Endodermal cell (in vitro differentiated cells): ENCODE results near the gene PPP2R2B. TPM values are rescaled to one million over a fixed set of nuclear protein-coding genes. Genes with fewer than 3 reads are reported as not detected.
A peak's percentile ranks its signal among the peaks of the same experiment; 100 is the strongest.

ENCODE experiments used
- DNase-seq: peaks from one replicate; pipeline ENCODE4 v3.0.0-alpha.2; 2017
- H3K27ac ChIP-seq: 2 replicates; pipeline ENCODE4 v1.5.1; 2013; ENCODE audit warnings: mild to moderate bottlenecking, low read depth, low read length, moderate library complexity
- H3K27me3 ChIP-seq: 2 replicates; pipeline ENCODE4 v1.6.1; 2013; ENCODE audit warnings: mild to moderate bottlenecking, low read length, moderate library complexity; ENCODE audit not compliant: insufficient read depth, control insufficient read depth, poor library complexity, severe bottlenecking
- H3K36me3 ChIP-seq: 2 replicates; pipeline ENCODE4 v1.7.0; 2013; ENCODE audit warnings: mild to moderate bottlenecking, low read length, moderate library complexity; ENCODE audit not compliant: control insufficient read depth, insufficient read depth
- H3K4me1 ChIP-seq: one replicate; pipeline ENCODE4 v1.7.0; 2013; ENCODE audit warnings: low read length; ENCODE audit not compliant: control insufficient read depth, insufficient read depth
- H3K4me3 ChIP-seq: 2 replicates; pipeline ENCODE4 v1.5.1; 2013; ENCODE audit warnings: mild to moderate bottlenecking, low read length, moderate library complexity
- H3K9ac ChIP-seq: 2 replicates; pipeline ENCODE4 v1.6.1; 2013; ENCODE audit warnings: mild to moderate bottlenecking, low read length, moderate library complexity; ENCODE audit not compliant: poor library complexity, severe bottlenecking; ENCODE audit errors: extremely low read depth
- H3K9me3 ChIP-seq: 2 replicates; pipeline ENCODE4 v1.6.1; 2013; ENCODE audit warnings: mild to moderate bottlenecking, low read length, moderate library complexity; ENCODE audit not compliant: control insufficient read depth
- H3K27ac Mint-ChIP-seq: 2 replicates; pipeline ENCODE4 v1.8.0; 2020; ENCODE audit warnings: mixed read lengths
- H3K27me3 Mint-ChIP-seq: 2 replicates; pipeline ENCODE4 v1.8.0; 2021; ENCODE audit warnings: mild to moderate bottlenecking, mixed read lengths; ENCODE audit not compliant: insufficient read depth
- H3K36me3 Mint-ChIP-seq: 2 replicates; pipeline ENCODE4 v1.8.0; 2020; ENCODE audit warnings: low read depth, mixed read lengths
- H3K4me1 Mint-ChIP-seq: 2 replicates; pipeline ENCODE4 v1.8.0; 2020; ENCODE audit warnings: mixed read lengths
- H3K4me3 Mint-ChIP-seq: 2 replicates; pipeline ENCODE4 v1.8.0; 2020; ENCODE audit warnings: mild to moderate bottlenecking, moderate library complexity, mixed read lengths
- H3K9me3 Mint-ChIP-seq: 2 replicates; pipeline ENCODE4 v1.8.0; 2020; ENCODE audit warnings: mild to moderate bottlenecking, mixed read lengths
- CTCF ChIP-seq: fragments of 200-600 bp; sonication (generic); conservative IDR thresholded peaks from 2 replicates; pipeline ENCODE4 v1.5.0; 2021; ENCODE audit warnings: antibody characterized with exemption, mild to moderate bottlenecking
- WGBS, 2 experiments: methylation state at CpG; one replicate each; pipeline versions ENCODE4 v1.1.5 to v1.1.7; 2013; ENCODE audit warnings: missing lambda C conversion rate in 2 of 2, mixed read lengths in 1 of 2; ENCODE audit not compliant: insufficient coverage in 1 of 2, insufficient read length in 1 of 2; 5-methylcytosine and 5-hydroxymethylcytosine counted together
- long read RNA-seq, 4 experiments: library from polyadenylated mRNA in 2 of 4; library from RNA in 1 of 4; library from capped mRNA in 1 of 4; stranded (forward) in 3 of 4; unstranded in 1 of 4; transcript quantifications; one replicate each; pipeline ENCODE4 v2.0.0, GENCODE V29; 2020 to 2021; ENCODE audit warnings: inconsistent platforms in 1 of 4
- polyA plus RNA-seq, 2 experiments: library from polyadenylated mRNA; stranded (reverse); fragments of 50-300 nt; gene quantifications; one replicate each; pipeline ENCODE4 v1.2.3, GENCODE V29; 2013
- total RNA-seq, 2 donors: library from RNA; stranded (reverse); fragmentation: NEBNext Ultra II Directional in 1 of 2; extraction: Animal tissue kit (Norgen Biotek cat#: 25700) in 1 of 2; gene quantifications; 2 replicates in 1 of 2; 3 replicates in 1 of 2; pipeline ENCODE4 v1.2.1, GENCODE V29; 2021

The PPP2R2B gene
- 1 to 10 TPM; 3.3 to 8.0 TPM for total RNA-seq
- 8.3 TPM for polyA plus RNA-seq (2013, experiment 1 of 2)
- polyA plus RNA-seq (2013, experiment 2 of 2) = 7.0 TPM
- long read RNA-seq, experiment 1, partial matches to known transcripts = 1 of 3 reads
- long read RNA-seq, experiment 1, other reads (novel, unspliced or antisense) = 0 of 3 reads
- long read RNA-seq, experiment 2, partial matches to known transcripts = 0 of 14 reads
- long read RNA-seq, experiment 2, other reads (novel, unspliced or antisense) = 13 of 14 reads
- long read RNA-seq, experiment 3, full-length matches to known transcripts = 23 of 42 reads
- long read RNA-seq, experiment 3, partial matches to known transcripts = 1 of 42 reads
- long read RNA-seq, experiment 3, other reads (novel, unspliced or antisense) = 18 of 42 reads
- long read RNA-seq, experiment 4, full-length matches to known transcripts = 1 of 2 reads
- long read RNA-seq, experiment 4, partial matches to known transcripts = 0 of 2 reads
- long read RNA-seq, experiment 4, other reads (novel, unspliced or antisense) = 1 of 2 reads

GRCh38 chr5:146878476-146879172 lies at the start of gene PPP2R2B:
Gene PPP2R2B (minus strand): TSS chr5:146878757.
- H3K4me3 Mint-ChIP-seq = peak within 1 kb of the TSS; percentile 72
- peak; percentile 90 for DNase-seq
- H3K36me3 Mint-ChIP-seq = no peaks in the 10 kb centered on the region
- H3K27ac Mint-ChIP-seq = no peak within 1 kb of the TSS
- Histone ChIP-seq H3K4me3 (peak within 1 kb of the TSS; percentile 83), H3K27ac (no peak within 1 kb of the TSS), H3K4me1 (no peaks in the 10 kb centered on the region), H3K27me3 (peaks cover 69% of the 10 kb centered on the region), H3K9ac (no peak within 1 kb of the TSS), H3K36me3 (no peaks in the 10 kb centered on the region), H3K9me3 (no peaks in the 10 kb centered on the region)
- 0 to 1% methylated on average over 22 to 40 of the region's 40 CpGs for whole genome bisulfite sequencing, 2 experiments
- H3K9me3 Mint-ChIP-seq = no peaks in the 10 kb centered on the region
- no peak for TF ChIP-seq CTCF
- peaks cover 5% of the 10 kb centered on the region for H3K4me1 Mint-ChIP-seq
- H3K27me3 Mint-ChIP-seq = peaks cover 61% of the 10 kb centered on the region

GRCh38 chr5:146924132-146924531 lies 45.6 kb upstream of the PPP2R2B start:
- Histone ChIP-seq H3K9me3 (peaks cover 4% of the 10 kb centered on the region), H3K4me1 (peaks cover 5% of the 10 kb centered on the region), H3K4me3 (no peak overlapping the region), H3K27me3 (peaks cover 12% of the 10 kb centered on the region), H3K9ac (no peak overlapping the region), H3K36me3 (no peaks in the 10 kb centered on the region), H3K27ac (no peak overlapping the region)
- no peak overlapping the region for H3K27ac Mint-ChIP-seq
- no peak for TF ChIP-seq CTCF
- peaks cover 7% of the 10 kb centered on the region for H3K27me3 Mint-ChIP-seq
- no peaks in the 10 kb centered on the region for H3K36me3 Mint-ChIP-seq
- no peak overlapping the region for H3K4me3 Mint-ChIP-seq
- H3K4me1 Mint-ChIP-seq = peaks cover 5% of the 10 kb centered on the region
- DNase-seq = no peak
- no peaks in the 10 kb centered on the region for H3K9me3 Mint-ChIP-seq

- Histone ChIP-seq H3K27me3 (peaks cover 12% of the 10 kb centered on the region), H3K9me3 (peaks cover 4% of the 10 kb centered on the region), H3K27ac (no peak overlapping the region), H3K4me3 (no peak overlapping the region), H3K4me1 (peaks cover 10% of the 10 kb centered on the region), H3K36me3 (no peaks in the 10 kb centered on the region), H3K9ac (no peak overlapping the region)
- no peak for DNase-seq
- no peak for TF ChIP-seq CTCF
- H3K4me3 Mint-ChIP-seq = no peak overlapping the region
- 86 to 88% methylated on average over 4 of the region's 4 CpGs for WGBS, 2 experiments
- no peak overlapping the region for H3K27ac Mint-ChIP-seq
- peaks cover 4% of the 10 kb centered on the region for H3K27me3 Mint-ChIP-seq
- H3K9me3 Mint-ChIP-seq = no peaks in the 10 kb centered on the region
- H3K4me1 Mint-ChIP-seq = peaks cover 15% of the 10 kb centered on the region
- no peaks in the 10 kb centered on the region for H3K36me3 Mint-ChIP-seq
These were observed 42.7 kb upstream of the PPP2R2B start for GRCh38 chr5:146921225-146921624.
